A673 (cell line): ENCODE data around the gene DNTTIP2.

ENCODE experiments used
- EZH2 ChIP-seq: fragments of 200-600 bp; sonication (generic); IDR thresholded peaks from 2 replicates; pipeline ENCODE4 v1.6.1; 2017; ENCODE audit warnings: borderline replicate concordance, low read depth, mild to moderate bottlenecking, mixed read lengths, antibody characterized with exemption, low read length; ENCODE audit not compliant: poor library complexity, severe bottlenecking
- TF ChIP-seq, protein P1 (sequence below): fragments of 300-800, 200-600 bp; sonication (generic); conservative IDR thresholded peaks from 2 replicates; pipeline ENCODE4 v1.5.1; 2017; ENCODE audit warnings: low read depth, mild to moderate bottlenecking, antibody characterized with exemption, low read length, moderate library complexity, mixed read lengths

DNA sequence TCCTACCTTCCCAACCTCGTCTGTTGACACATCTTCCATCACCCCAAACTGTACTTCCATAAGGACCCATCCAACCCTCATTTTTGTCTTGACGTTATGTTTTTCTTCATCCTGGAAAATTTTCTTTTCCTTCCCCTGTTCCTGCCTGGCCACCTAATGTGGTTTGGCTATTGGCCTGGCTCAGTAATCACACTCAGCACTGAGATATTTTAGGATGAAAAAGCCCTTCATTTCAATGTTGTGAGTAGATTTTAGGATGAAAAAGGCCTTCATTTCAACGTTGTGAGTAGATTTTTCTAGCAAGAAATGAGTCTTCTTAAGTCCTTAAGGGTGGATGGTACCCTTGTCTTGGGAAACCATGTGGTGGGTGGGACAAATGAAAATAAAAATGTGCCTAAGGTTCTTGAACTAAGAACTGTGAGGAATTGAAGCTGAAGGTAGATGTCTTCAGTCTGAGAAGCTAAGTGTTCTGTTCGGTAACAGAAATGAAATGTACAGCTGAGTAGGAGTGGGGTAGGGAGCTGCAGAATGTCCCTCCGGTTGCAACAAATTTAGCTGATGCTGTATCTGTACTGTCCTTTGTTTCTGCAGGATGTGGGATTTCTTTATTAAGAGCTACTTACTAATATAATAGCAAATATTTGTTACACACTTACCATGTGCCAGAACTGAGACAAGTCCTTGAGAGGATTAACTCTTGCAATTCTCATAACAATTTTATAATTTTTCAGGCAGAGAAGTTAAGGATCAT is 36.1 kb downstream of the DNTTIP2 start:
- TF ChIP-seq, protein P1, sequence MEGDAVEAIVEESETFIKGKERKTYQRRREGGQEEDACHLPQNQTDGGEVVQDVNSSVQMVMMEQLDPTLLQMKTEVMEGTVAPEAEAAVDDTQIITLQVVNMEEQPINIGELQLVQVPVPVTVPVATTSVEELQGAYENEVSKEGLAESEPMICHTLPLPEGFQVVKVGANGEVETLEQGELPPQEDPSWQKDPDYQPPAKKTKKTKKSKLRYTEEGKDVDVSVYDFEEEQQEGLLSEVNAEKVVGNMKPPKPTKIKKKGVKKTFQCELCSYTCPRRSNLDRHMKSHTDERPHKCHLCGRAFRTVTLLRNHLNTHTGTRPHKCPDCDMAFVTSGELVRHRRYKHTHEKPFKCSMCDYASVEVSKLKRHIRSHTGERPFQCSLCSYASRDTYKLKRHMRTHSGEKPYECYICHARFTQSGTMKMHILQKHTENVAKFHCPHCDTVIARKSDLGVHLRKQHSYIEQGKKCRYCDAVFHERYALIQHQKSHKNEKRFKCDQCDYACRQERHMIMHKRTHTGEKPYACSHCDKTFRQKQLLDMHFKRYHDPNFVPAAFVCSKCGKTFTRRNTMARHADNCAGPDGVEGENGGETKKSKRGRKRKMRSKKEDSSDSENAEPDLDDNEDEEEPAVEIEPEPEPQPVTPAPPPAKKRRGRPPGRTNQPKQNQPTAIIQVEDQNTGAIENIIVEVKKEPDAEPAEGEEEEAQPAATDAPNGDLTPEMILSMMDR, result no peak
- TF ChIP-seq EZH2, result no peak
